ENCODE data around the gene KATNBL1.

Gene KATNBL1, protein sequence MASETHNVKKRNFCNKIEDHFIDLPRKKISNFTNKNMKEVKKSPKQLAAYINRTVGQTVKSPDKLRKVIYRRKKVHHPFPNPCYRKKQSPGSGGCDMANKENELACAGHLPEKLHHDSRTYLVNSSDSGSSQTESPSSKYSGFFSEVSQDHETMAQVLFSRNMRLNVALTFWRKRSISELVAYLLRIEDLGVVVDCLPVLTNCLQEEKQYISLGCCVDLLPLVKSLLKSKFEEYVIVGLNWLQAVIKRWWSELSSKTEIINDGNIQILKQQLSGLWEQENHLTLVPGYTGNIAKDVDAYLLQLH

GRCh38 chr15:34209421-34210282 is at the start of gene KATNBL1:
TSS of gene KATNBL1 (minus strand) at chr15:34210096. CDS start at chr15:34163676, 46,420 bp downstream.
- Mint-ChIP-seq H3K36me3 (ENCODE audit: low read depth) (peaks cover 11% of the 10 kb centered on the region), H3K9me3 (no peaks in the 10 kb centered on the region), H3K27me3 (no peaks in the 10 kb centered on the region), H3K27ac (peak within 1 kb of the TSS; percentile 81), H3K4me3 (peak within 1 kb of the TSS; percentile 89), H3K4me1 (ENCODE audit: low read depth) (peaks cover 30% of the 10 kb centered on the region)

DNA sequence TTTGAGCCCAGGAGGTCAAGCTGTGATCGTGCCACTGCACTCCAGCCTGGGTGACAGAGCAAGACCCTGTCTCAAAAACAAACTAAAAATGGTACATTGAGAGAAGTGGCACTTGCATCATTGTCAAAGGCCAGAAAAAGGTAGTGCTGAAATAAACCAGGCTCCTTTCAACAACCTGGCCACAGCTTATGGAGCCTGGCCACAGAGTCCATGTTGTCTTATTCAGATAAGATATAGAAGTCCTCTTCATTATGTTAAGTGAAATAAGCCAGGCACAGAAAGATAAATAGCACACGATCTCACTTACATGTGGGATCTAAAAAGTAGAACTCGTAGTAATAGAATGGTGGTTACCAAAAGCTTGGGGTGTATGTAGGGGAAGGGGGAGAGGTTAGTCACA is 49.7 kb upstream of the KATNBL1 start:
- Mint-ChIP-seq H3K9me3 (no peaks in the 10 kb centered on the region), H3K4me3 (no peak overlapping the region), H3K36me3 (ENCODE audit: low read depth) (peaks cover 21% of the 10 kb centered on the region)

DNA sequence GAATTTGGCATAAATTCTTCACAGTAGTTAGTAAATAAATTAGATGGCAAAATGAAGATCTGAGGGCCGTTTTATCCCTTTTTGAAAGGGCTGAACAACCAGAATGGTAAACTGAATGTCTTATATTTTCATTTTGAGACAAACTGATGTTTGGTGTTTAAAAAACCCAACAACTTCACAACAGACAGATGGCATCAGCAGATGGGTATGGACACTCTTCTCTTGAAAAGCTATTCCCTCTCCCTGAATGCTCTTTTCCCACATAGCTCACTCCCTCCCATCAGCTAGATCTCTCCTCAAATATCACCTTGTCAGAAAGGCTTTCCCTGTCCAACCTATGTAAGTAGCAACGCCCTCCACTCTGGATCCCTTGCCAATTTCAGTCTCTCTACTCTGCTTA is 48.3 kb upstream of the KATNBL1 start:
- Mint-ChIP-seq H3K4me1 (ENCODE audit: low read depth) (no peaks in the 10 kb centered on the region), H3K4me3 (no peak overlapping the region), H3K27me3 (no peaks in the 10 kb centered on the region), H3K27ac (no peak overlapping the region), H3K9me3 (no peaks in the 10 kb centered on the region), H3K36me3 (ENCODE audit: low read depth) (peaks cover 29% of the 10 kb centered on the region)

More for the DNA sequence above, 49.7 kb upstream of the KATNBL1 start:
- H3K27ac Mint-ChIP-seq = peak overlapping the region; percentile 42
- no peaks in the 10 kb centered on the region for H3K27me3 Mint-ChIP-seq
- peaks cover 5% of the 10 kb centered on the region for H3K4me1 Mint-ChIP-seq (ENCODE audit: low read depth)

DNA sequence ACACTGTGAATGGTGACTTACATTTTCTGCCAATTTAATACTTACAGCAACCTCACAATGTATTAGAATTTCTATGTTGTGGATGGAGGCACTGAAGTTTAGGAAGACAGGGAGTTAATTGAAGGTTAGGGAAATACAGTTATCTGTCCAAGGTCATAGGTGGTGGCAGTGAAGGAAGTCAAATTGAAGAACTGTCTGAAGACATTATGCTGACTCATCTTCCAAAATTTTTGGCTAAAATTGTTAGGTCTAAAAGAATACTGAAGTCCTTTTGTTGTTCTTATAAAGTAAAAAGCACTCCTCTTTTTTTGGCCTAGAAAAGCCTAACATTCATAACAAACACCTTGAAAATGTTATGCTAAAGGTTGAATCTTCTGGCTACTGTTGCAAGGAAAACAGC is 42.6 kb upstream of the KATNBL1 start:
- no peaks in the 10 kb centered on the region for H3K9me3 Mint-ChIP-seq
- H3K36me3 Mint-ChIP-seq (ENCODE audit: low read depth) = peaks cover 62% of the 10 kb centered on the region
- no peaks in the 10 kb centered on the region for H3K4me1 Mint-ChIP-seq (ENCODE audit: low read depth)
- no peaks in the 10 kb centered on the region for H3K27me3 Mint-ChIP-seq
- no peak overlapping the region for H3K4me3 Mint-ChIP-seq
- H3K27ac Mint-ChIP-seq = peak overlapping the region; percentile 9

DNA sequence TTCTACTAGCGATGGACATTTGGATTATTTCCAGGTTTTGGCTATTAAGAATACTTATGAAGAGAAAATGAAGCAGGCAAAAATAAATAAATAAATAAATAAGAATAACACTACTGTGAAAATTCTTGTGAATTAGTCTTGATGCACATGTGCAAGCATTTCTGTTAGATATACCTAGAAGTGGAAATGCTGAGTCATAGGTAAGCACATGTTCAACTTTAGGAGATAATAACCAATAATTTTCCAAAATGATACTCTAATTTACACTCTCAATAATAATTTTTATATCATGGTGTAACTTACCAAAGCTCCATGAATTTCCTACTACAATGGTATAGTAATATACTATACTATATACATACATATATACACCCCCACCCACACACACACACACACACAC is 38.3 kb upstream of the KATNBL1 start:
- H3K36me3 Mint-ChIP-seq (ENCODE audit: low read depth) = peaks cover 53% of the 10 kb centered on the region
- H3K27ac Mint-ChIP-seq = peak overlapping the region; percentile 32
- no peaks in the 10 kb centered on the region for H3K9me3 Mint-ChIP-seq
- H3K4me3 Mint-ChIP-seq = no peak overlapping the region
- H3K4me1 Mint-ChIP-seq (ENCODE audit: low read depth) = no peaks in the 10 kb centered on the region
- no peaks in the 10 kb centered on the region for H3K27me3 Mint-ChIP-seq

GRCh38 chr15:34246276-34246976 is 36.5 kb upstream of the KATNBL1 start:
- Mint-ChIP-seq H3K4me1 (ENCODE audit: low read depth) (no peaks in the 10 kb centered on the region), H3K36me3 (ENCODE audit: low read depth) (peaks cover 45% of the 10 kb centered on the region), H3K27ac (no peak overlapping the region)

GRCh38 chr15:34243226-34243625 is 33.3 kb upstream of the KATNBL1 start:
- no peaks in the 10 kb centered on the region for H3K27me3 Mint-ChIP-seq
- H3K4me3 Mint-ChIP-seq = no peak overlapping the region
- no peaks in the 10 kb centered on the region for H3K9me3 Mint-ChIP-seq
- H3K36me3 Mint-ChIP-seq (ENCODE audit: low read depth) = peaks cover 41% of the 10 kb centered on the region
- no peak overlapping the region for H3K27ac Mint-ChIP-seq
- H3K4me1 Mint-ChIP-seq (ENCODE audit: low read depth) = peaks cover 25% of the 10 kb centered on the region

More at GRCh38 chr15:34246276-34246976, 36.5 kb upstream of the KATNBL1 start:
- no peaks in the 10 kb centered on the region for H3K9me3 Mint-ChIP-seq
- H3K4me3 Mint-ChIP-seq = no peak overlapping the region
- no peaks in the 10 kb centered on the region for H3K27me3 Mint-ChIP-seq

DNA sequence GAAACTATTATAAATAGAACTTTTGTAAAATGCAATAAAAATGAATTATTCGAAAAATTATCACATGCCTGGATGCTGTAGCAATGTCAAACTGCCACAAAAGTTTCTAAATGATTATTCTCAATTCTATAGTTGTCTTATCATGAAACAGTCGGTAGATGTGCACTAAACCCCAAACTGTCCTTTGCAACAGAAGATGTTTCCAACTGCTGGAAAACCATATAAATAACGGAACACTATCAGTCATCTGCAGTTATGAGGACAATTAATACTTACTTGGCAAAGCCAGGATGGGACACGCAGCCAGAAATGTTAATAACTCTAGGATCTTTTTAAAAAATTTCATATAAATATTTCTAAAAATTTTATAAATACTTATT is 32.4 kb upstream of the KATNBL1 start:
- Mint-ChIP-seq H3K4me3 (no peak overlapping the region), H3K36me3 (ENCODE audit: low read depth) (peaks cover 43% of the 10 kb centered on the region), H3K27me3 (no peaks in the 10 kb centered on the region), H3K27ac (no peak overlapping the region), H3K9me3 (no peaks in the 10 kb centered on the region), H3K4me1 (ENCODE audit: low read depth) (peaks cover 25% of the 10 kb centered on the region)

GRCh38 chr15:34241376-34242330 is 31.8 kb upstream of the KATNBL1 start:
- no peak overlapping the region for H3K27ac Mint-ChIP-seq
- H3K36me3 Mint-ChIP-seq (ENCODE audit: low read depth) = peaks cover 45% of the 10 kb centered on the region

DNA sequence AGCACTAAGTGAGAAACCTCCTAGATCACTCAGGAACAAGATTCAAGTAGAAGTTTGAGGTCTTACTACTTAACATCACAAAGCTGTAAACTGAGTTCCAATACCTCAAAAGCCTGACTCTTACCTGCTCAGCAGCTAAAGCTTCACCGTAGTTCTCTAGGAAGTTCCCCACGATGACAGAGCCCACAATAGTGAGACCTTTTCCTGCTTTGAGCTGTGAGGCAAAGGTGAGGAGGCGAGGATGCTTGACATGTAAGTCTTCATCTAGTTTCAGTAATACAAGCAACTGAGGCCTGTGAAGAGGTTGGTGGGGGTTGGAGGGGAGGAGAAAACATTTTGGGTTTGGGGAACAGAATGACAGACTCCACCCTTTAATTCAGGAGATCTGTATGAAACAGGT is 30.6 kb upstream of the KATNBL1 start:
- H3K9me3 Mint-ChIP-seq = no peaks in the 10 kb centered on the region
- H3K27ac Mint-ChIP-seq = peak overlapping the region; percentile 69
- no peaks in the 10 kb centered on the region for H3K27me3 Mint-ChIP-seq
- peaks cover 25% of the 10 kb centered on the region for H3K4me1 Mint-ChIP-seq (ENCODE audit: low read depth)
- peaks cover 49% of the 10 kb centered on the region for H3K36me3 Mint-ChIP-seq (ENCODE audit: low read depth)
- no peak overlapping the region for H3K4me3 Mint-ChIP-seq

More at GRCh38 chr15:34241376-34242330, 31.8 kb upstream of the KATNBL1 start:
- peaks cover 25% of the 10 kb centered on the region for H3K4me1 Mint-ChIP-seq (ENCODE audit: low read depth)
- H3K9me3 Mint-ChIP-seq = no peaks in the 10 kb centered on the region
- no peak overlapping the region for H3K4me3 Mint-ChIP-seq
- H3K27me3 Mint-ChIP-seq = no peaks in the 10 kb centered on the region

DNA sequence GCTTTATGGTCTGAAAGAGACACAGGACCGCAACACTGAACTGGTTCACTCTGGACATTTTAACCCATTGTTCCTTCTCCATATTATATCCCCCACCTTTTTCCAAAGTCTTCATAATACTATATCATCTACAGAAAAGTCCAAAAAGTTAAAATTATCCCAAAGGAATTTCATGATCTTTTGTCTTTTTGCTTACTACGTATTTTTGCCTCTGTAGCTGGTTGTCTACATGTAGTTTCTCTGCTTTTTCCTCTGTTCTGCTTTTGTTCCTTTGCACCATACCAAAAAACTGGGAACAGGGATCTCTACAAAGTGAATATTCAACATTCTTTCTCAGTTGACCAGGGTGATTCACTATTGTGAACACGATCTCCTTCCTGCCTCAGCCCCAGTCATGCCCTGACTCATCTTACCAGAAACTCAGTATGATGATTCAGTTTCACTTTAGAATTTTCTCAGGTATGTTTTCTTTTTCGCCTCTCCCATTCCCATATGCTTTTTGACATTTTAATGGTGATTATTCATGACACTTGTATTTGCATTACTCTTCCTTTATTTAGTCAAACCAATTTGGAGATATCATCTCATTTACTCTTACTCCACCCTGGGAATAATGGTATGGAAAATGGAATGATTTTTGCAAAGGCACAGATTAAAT is 29.4 kb upstream of the KATNBL1 start:
- H3K36me3 Mint-ChIP-seq (ENCODE audit: low read depth) = peaks cover 45% of the 10 kb centered on the region
- peak overlapping the region; percentile 94 for H3K27ac Mint-ChIP-seq
- H3K9me3 Mint-ChIP-seq = no peaks in the 10 kb centered on the region
- peak overlapping the region; percentile 57 for H3K4me3 Mint-ChIP-seq
- no peaks in the 10 kb centered on the region for H3K27me3 Mint-ChIP-seq
- peaks cover 25% of the 10 kb centered on the region for H3K4me1 Mint-ChIP-seq (ENCODE audit: low read depth)

DNA sequence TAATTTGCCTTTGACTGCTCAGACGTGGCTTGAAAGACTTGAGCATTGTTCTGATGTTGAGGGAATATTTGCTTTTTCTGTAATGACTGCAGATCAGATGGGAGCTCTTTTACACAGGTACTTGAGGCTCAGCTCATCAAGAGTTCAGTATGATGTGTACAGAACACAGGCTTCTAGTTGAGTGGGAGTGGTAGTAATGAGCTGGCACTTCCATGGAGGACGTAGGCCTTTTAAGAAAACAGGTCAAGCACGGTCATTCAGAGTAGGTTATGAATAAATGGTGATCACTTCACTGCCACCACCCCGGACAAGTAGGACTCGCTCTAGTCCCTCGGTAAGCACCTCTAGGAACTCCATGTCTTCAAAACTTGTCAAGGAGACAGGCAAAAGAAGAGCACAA is 23.7 kb upstream of the KATNBL1 start:
- Mint-ChIP-seq H3K4me3 (no peak overlapping the region), H3K27me3 (no peaks in the 10 kb centered on the region), H3K9me3 (no peaks in the 10 kb centered on the region), H3K36me3 (ENCODE audit: low read depth) (peaks cover 55% of the 10 kb centered on the region), H3K4me1 (ENCODE audit: low read depth) (peaks cover 2% of the 10 kb centered on the region), H3K27ac (peak overlapping the region; percentile 46)

GRCh38 chr15:34223904-34224596 is 14.2 kb upstream of the KATNBL1 start:
- H3K36me3 Mint-ChIP-seq (ENCODE audit: low read depth) = peaks cover 24% of the 10 kb centered on the region
- H3K27ac Mint-ChIP-seq = peak overlapping the region; percentile 99
- peaks cover 4% of the 10 kb centered on the region for H3K27me3 Mint-ChIP-seq
- H3K4me1 Mint-ChIP-seq (ENCODE audit: low read depth) = peaks cover 36% of the 10 kb centered on the region
- no peaks in the 10 kb centered on the region for H3K9me3 Mint-ChIP-seq
- peak overlapping the region; percentile 95 for H3K4me3 Mint-ChIP-seq
